OCI-LY7 (cell line): ENCODE measurements around the gene ANO6. TPM values are rescaled to one million over a fixed set of nuclear protein-coding genes. Genes with fewer than 3 reads are reported as not detected.

Experiments
- BruUV-seq: library from RNA; stranded (reverse); fragments of 400-500 nt; replicated peaks from 2 replicates; lab custom pipeline; 2021; lab: Mats Ljungman, UMichigan
- CTCF ChIA-PET: fragments of 300-600 bp; sonication (Branson Sonifier 250); formaldehyde crosslinking; loops from one replicate; lab custom pipeline; 2022; ENCODE audit warnings: antibody characterized with exemption; ENCODE audit not compliant: unreplicated experiment; lab: Charles Lee
- POLR2A ChIA-PET: fragments of 300-600 bp; sonication (Branson Sonifier 250); formaldehyde crosslinking; loops from one replicate; lab custom pipeline; 2022; ENCODE audit warnings: antibody characterized with exemption; lab: Charles Lee
- DNase-seq: peaks from one replicate; pipeline ENCODE4 v3.0.0-alpha.2; 2015; ENCODE audit warnings: low spot score
- H2AFZ ChIP-seq: fragments of 200-600 bp; sonication (generic), shearing (Covaris generic); 2 replicates; pipeline ENCODE4 v1.6.1; 2014; ENCODE audit warnings: mild to moderate bottlenecking, antibody characterized with exemption, low read length, moderate library complexity
- H3K27ac ChIP-seq: fragments of 200-600 bp; sonication (generic); 2 replicates; pipeline ENCODE4 v1.5.1; 2014; ENCODE audit warnings: mixed run types, low read depth, mild to moderate bottlenecking, moderate library complexity, low read length, inconsistent platforms; ENCODE audit not compliant: poor library complexity, severe bottlenecking
- H3K36me3 ChIP-seq: fragments of 200-600 bp; sonication (generic); 2 replicates; pipeline ENCODE4 v1.6.1; 2014; ENCODE audit warnings: mild to moderate bottlenecking, antibody characterized with exemption, low read length, moderate library complexity, mixed read lengths; ENCODE audit not compliant: insufficient read depth
- H3K4me1 ChIP-seq: fragments of 200-600 bp; sonication (generic); 2 replicates; pipeline ENCODE4 v1.5.1; 2014; ENCODE audit warnings: mild to moderate bottlenecking, low read length; ENCODE audit not compliant: insufficient read depth, poor library complexity, severe bottlenecking
- H3K4me2 ChIP-seq: fragments of 200-600 bp; sonication (generic); 2 replicates; pipeline ENCODE4 v1.6.1; 2014; ENCODE audit warnings: mild to moderate bottlenecking, low read length
- H3K4me3 ChIP-seq: fragments of 200-600 bp; sonication (generic); 2 replicates; pipeline ENCODE4 v1.5.1; 2014; ENCODE audit warnings: mild to moderate bottlenecking, low read depth, low read length; ENCODE audit not compliant: poor library complexity, severe bottlenecking
- H3K79me2 ChIP-seq: fragments of 200-600 bp; sonication (generic); 2 replicates; pipeline ENCODE4 v1.6.1; 2016; ENCODE audit warnings: low read depth, mild to moderate bottlenecking, low read length, moderate library complexity, mixed read lengths; ENCODE audit not compliant: insufficient read depth
- H3K9me2 ChIP-seq: fragments of 200-600 bp; sonication (generic); 2 replicates; pipeline ENCODE4 v1.6.1; 2016; ENCODE audit warnings: mild to moderate bottlenecking, low read length, mixed read lengths; ENCODE audit not compliant: insufficient read depth
- H3K9me3 ChIP-seq: fragments of 200-600 bp; sonication (generic); 2 replicates; pipeline ENCODE4 v1.6.1; 2014; ENCODE audit warnings: mild to moderate bottlenecking, mixed run types, low read length, mixed read lengths
- H4K20me1 ChIP-seq: fragments of 200-600 bp; sonication (generic); 2 replicates; pipeline ENCODE4 v1.6.1; 2014; ENCODE audit warnings: mild to moderate bottlenecking, antibody characterized with exemption, low read length, moderate library complexity, mixed read lengths; ENCODE audit not compliant: insufficient read depth
- CTCF ChIP-seq: fragments of 200-600 bp; sonication (generic); conservative IDR thresholded peaks from 2 replicates; pipeline ENCODE4 v1.5.1; 2014; ENCODE audit warnings: mild to moderate bottlenecking, antibody characterized with exemption, low read length, moderate library complexity, mixed read lengths
- EZH2phosphoT487 ChIP-seq: fragments of 200-600 bp; sonication (generic); IDR thresholded peaks from 2 replicates; pipeline ENCODE4 v1.6.1; 2018; ENCODE audit warnings: low read depth, borderline replicate concordance, mild to moderate bottlenecking, mixed run types, antibody characterized with exemption, low read length, moderate library complexity, mixed read lengths
- intact Hi-C: fragments of 100-400 bp; cut with micrococcal nuclease; formaldehyde crosslinking; loops from one replicate; pipeline ENCODE4 v1.10.0; 2022; ENCODE audit not compliant: unreplicated experiment
- total RNA-seq, 2 experiments: library from RNA; depleted of rRNA in 1 of 2; stranded (reverse); fragments of >200 nt in 1 of 2; shearing (Covaris generic) in 1 of 2; gene quantifications; 2 replicates each; pipeline ENCODE4 v1.2.3, GENCODE V29; 2014 to 2022

Gene ANO6
- total RNA-seq, 2 experiments from 2014 or later = 15.0 to 17.7 TPM

DNA sequence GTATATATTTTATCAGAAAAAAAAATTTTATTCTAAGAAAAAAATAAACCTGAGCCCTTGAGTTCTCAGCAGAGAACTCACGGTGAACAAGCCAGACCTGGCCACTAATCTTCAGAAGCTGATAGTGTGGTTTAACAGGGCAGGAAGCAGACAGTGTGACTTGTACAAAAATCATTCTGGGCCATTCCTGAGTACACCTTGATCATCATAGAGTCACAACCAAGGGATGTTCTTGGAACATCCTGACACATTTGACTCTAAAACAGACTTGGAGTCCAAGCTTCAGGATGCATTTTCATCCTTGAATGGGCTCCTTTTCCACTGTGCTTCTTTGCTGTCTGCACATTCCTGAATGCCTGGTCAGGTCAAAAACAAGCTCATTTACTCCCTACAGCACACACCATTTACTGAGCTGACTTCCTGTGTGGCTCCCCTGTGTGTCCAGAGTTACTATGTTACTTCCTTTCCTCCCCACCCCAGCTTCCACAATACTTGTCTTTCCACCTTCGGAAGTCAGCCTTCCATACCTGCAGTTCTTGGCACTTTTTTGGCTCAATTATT, 112.0 kb downstream of the ANO6 start:
- intact Hi-C loops = no loop called here
- no TSS peak for BruUV-seq
- Histone ChIP-seq H2AFZ (no peak overlapping the region), H3K27ac (no peak overlapping the region), H3K4me3 (no peak overlapping the region), H3K79me2 (no peaks in the 10 kb centered on the region), H3K4me2 (no peak overlapping the region), H4K20me1 (no peaks in the 10 kb centered on the region), H3K9me3 (no peaks in the 10 kb centered on the region), H3K4me1 (no peaks in the 10 kb centered on the region), H3K9me2 (no peaks in the 10 kb centered on the region), H3K36me3 (no peaks in the 10 kb centered on the region)
- POLR2A ChIA-PET = interaction anchor here (1.6 kb wide), 1 partner anchor 9 kb away, joined by 6 read pairs; no protein-coding TSS in a partner anchor
- TF ChIP-seq EZH2phosphoT487 = no peak
- no peak for TF ChIP-seq CTCF
- CTCF ChIA-PET = no interaction called here
- DNase-seq = no peak

DNA sequence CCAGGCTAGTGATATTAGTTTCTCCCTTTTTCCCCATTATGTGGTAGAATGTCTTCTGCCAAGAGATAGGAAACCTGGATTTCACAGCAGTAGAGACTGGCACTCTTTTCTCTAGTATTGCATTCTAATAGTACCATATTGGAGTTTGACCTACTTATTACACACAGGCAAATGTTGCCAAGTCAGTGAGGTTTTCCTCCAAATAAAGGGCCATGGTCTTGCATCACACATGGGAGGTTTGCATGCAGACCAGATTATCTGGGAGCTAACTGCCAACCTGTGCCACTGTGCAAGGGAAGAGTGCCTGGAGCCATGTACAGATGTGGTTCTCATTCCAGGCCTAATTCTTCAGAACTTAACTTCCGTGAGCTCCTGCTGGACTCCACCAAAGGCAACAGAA, 113.3 kb downstream of the ANO6 start:
- intact Hi-C loops = no loop called here
- H3K9me3 ChIP-seq = no peaks in the 10 kb centered on the region
- DNase-seq = no peak
- H3K9me2 ChIP-seq = no peaks in the 10 kb centered on the region
- CTCF ChIA-PET = no interaction called here
- H4K20me1 ChIP-seq = no peaks in the 10 kb centered on the region
- H3K36me3 ChIP-seq = no peaks in the 10 kb centered on the region
- TF ChIP-seq CTCF = no peak
- TF ChIP-seq EZH2phosphoT487 = no peak
- POLR2A ChIA-PET = no interaction called here
- H3K4me1 ChIP-seq = no peaks in the 10 kb centered on the region
- no peaks in the 10 kb centered on the region for H3K79me2 ChIP-seq
- no peak overlapping the region for H3K27ac ChIP-seq
- BruUV-seq = no TSS peak
- H3K4me2 ChIP-seq = no peak overlapping the region
- no peak overlapping the region for H2AFZ ChIP-seq
- no peak overlapping the region for H3K4me3 ChIP-seq

- Histone ChIP-seq H3K4me3 (no peak overlapping the region), H3K9me3 (no peaks in the 10 kb centered on the region), H3K4me2 (no peak overlapping the region), H2AFZ (no peak overlapping the region), H3K36me3 (no peaks in the 10 kb centered on the region), H3K9me2 (no peaks in the 10 kb centered on the region), H3K79me2 (no peaks in the 10 kb centered on the region), H3K27ac (no peak overlapping the region), H3K4me1 (no peaks in the 10 kb centered on the region), H4K20me1 (no peaks in the 10 kb centered on the region)
- no TSS peak for BruUV-seq
- CTCF ChIA-PET = no interaction called here
- POLR2A ChIA-PET = no interaction called here
- no peak for TF ChIP-seq CTCF
- no peak for TF ChIP-seq EZH2phosphoT487
- DNase-seq = no peak
- intact Hi-C loops = no loop called here
These were observed 113.8 kb downstream of the ANO6 start for GRCh38 chr12:45329702-45330101.
